ENCODE results near the gene CSNK1G2.
"Not testable (repeated sequence)": the region's sequence is repeated elsewhere in the genome, so short reads cannot be mapped to it uniquely, and the experiment has no call there.

CSNK1G2 gene

GRCh38 chr19:1986357-1987162 lies 45.6 kb downstream of the CSNK1G2 start:
- DNase-seq, result no peak

- DNase-seq, result no peak
These were observed 46.5 kb downstream of the CSNK1G2 start for GRCh38 chr19:1987197-1988187.

DNA sequence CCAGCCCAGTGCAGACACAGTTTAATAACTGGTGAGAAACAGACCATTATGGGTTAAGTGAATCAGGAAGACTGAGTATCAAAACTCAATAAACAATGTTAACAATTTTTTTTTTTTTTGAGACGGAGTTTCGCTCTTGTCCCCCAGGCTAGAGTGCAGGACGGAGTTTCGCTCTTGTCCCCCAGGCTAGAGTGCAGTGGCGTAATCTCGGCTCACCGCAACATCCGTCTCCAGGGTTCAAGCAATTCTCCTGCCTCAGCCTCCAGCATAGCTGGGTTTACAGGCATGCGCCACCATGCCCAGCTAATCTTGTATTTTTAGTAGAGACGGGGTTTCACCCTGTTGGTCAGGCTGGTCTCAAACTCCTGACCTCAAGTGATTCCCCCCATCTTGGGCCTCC lies 47.5 kb downstream of the CSNK1G2 start:
- not testable (repeated sequence) for DNase-seq

DNA sequence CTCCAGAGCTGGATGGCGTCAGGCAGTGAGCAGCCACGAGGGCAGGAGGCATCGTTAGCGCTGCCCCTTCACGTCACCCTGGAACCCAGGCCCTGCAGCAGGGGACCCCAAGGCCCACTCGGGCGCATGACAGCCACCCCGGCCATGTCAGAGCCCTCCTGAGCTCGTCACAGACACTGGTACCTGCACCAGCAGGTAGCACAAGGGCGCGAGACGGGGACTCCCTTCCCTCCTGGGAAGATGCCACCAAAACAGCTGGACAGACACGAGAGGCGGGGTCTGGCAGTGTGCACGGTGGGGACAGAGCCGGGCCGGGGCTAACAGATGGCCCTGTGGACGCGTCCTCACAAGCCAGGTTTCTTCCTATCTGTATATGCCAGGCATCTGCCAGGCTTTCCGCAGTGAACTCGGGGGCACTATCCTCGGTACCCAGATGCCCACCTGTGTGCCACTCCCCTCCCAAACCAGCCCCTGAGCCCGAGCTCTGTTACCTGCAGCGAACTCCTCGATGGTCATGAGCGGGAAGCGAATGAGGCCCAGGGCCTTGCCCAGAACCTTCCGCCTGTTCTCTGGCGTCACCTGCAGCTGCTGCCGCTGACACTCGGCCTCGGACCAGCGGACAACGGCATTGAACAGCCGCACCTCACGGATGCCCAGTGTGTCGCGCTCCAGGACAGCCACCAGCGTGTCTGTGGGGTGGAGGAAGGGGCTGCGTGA lies 48.7 kb downstream of the CSNK1G2 start:
- no peak for DNase-seq

- DNase-seq, result no peak
These were observed 49.5 kb downstream of the CSNK1G2 start for GRCh38 chr19:1990230-1991017.

DNA sequence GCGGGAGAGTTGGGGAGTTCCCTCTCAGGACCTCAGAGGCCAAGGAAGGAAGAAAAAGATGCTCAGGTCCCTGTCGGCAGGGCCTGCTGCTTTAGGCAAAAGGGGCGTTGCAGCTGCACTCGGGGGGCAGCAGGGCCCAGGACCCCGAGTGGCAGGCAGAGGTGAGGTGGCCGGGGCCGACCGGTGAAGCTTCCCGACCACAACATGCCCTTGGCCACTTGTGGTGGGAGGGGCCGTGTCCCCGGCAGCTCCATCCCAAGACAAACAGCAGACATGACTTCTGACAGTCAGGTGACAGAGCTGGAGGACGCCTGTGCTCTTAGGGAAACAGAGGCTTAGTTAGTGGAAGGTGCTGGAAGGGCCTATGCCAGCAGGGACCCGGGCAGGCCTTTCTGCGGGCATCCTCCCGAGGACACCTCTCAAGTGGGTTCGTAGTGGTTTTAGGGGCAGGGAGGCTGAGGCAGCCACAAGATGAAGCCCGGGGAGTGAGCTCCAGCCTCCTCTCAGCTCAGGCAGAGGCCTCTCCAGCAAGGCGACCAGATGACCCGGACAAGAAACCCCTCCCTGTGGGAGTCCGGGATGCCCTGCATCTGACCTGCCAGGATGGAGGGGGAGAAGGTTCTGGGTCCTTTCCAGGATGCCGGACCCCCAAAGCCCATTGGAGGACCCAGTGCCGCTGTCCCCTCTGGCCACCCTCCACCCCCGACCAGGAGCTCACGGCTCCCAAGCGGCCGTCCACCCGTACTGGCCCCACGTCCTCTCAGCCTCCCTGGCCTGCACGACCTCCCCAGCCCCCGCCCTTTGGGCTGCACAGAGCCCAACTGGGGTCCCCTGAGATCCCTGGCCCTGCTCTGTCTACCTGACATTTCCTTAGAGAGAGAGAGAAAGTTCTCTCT lies 50.3 kb downstream of the CSNK1G2 start:
- DNase-seq, result no peak

DNA sequence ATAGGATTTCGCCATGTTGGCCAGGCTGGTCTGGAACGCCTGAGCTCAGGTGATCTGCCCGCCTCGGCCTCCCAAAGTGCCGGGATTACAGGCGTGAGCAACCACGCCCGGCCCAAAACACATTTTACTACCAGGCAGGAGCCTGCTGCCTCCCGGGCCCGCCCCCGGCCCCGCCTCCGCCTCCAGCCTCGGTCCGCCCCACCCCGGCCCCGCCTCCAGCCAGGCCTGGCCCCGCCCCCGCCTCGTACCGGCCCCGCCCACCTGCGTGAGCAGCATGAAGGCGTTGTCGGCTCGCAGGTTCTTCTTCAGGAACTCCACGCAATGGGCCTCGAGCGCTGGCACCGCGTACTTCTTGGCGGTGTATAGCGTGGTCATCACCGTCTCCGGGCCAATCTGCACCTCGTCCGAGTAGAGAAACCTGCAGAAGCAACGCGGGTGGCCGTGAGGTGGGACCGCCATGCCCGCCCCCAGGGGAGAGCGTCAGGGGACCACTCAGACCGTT lies 51.8 kb downstream of the CSNK1G2 start:
- DNase-seq, result no peak

DNA sequence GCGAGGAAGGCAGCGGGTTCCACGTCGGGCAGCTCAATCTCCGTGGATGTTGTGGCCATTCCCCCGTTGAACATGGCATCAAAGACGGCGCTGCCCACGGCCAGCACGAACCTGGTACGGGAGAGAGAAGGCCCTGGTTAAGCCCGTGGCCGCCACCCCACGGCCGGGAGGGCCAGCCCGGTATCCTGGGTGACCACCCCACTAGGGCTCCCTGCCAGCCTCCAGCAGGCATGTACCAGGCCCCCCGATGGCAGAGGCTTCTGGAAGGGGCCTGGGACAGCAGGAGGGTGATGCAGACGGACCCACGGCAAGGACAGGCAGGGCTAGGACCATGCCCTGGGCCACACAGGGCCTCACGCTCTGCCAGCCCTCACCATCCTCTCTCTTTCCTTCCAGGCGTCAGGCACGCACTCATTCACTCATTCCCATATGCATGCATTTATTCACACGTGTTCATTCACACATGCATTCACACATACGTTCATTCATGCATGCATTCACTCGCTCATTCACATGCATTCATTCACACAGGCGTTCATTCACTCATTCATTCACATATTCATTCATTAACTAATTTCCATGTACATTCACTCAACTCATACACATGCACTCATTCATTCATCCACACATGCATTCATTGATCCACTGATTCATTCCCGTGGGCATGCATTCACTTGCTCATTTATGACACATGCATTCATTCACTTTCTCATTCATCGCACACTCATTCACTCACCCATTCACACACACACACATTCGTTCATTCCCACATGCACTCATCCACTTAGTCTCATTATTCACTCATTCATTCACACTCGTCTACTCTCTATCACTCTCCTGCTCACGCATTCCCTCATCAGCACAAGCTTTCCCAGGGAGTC lies 56.6 kb downstream of the CSNK1G2 start:
- DNase-seq, result no peak

GRCh38 chr19:1998712-1999708 lies 58.0 kb downstream of the CSNK1G2 start:
- no peak for DNase-seq

DNA sequence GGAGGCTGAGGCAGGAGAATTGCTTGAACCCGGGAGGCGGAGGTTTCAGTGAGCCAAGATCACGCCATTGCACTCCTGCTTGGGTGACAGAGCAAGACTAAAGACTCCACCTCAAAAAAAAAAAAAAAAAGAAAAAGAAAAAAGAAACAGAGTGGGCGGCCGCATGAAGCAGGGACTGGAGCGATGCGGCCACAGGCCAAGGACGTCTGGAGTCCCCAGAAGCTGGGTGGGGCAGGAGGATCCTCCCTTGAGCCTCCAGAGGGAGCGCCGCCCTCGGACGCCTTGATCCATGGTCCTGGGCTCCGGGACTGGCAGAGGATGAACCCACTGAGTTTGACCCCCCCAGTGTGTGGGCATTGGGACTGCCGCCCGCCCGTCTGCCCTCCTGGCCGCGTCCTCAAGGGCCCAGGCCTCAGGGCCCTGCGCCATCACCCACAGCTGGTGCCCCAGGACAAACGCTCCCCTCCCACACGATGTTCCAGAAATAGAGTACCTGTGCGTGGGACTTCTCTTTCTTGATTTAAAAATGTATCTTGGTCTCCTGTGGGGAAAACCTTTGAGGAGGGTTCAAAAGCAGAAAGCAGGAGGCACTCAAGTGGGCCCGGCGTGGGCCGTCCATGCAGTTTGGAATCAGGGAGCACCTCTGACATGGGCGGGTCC lies 59.0 kb downstream of the CSNK1G2 start:
- DNase-seq, result no peak

DNA sequence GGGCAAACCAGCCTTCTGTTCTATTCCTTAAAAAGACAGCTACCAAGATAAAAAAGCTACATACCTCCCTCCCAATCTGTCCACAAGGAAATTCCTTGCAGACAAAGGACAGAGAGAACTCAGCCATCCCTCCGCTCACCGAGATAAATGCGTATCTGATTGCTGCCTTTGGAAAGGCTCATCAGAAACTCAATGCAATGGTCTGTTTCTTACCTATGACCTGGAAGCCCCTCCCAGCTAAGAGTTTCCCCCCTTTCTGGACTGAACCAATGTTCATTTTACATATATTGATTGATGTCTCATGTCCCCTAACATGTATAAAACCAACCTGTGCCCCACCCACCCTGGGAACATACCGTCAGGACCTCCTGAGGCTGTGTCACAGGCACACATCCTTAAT lies 62.9 kb downstream of the CSNK1G2 start:
- DNase-seq, result no peak

DNA sequence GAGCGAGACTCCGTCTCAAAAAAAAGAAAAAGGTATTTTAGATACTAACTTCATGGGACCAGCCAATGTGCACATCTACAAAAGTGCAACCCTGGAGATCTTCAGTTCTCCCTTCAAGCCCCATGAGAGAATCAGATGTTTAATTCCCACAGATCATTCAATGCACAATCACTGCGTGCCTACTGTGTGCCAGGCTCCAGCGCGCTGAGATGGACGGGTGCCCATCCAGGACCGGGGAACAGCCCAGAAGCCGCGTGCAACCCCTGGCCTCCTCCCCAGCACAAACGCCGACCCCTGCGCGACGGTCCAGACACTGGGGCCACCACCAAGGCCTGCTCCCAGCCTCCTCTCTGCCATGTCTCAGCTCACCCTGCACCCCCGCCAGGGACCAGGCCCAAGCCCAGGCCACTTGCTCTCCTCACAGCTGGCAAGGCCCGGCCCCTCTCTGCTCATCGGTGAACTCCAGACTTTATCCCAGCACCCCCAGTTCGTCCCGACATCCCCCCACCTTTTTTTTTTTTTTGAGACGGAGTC lies 69.2 kb downstream of the CSNK1G2 start:
- no peak for DNase-seq

DNA sequence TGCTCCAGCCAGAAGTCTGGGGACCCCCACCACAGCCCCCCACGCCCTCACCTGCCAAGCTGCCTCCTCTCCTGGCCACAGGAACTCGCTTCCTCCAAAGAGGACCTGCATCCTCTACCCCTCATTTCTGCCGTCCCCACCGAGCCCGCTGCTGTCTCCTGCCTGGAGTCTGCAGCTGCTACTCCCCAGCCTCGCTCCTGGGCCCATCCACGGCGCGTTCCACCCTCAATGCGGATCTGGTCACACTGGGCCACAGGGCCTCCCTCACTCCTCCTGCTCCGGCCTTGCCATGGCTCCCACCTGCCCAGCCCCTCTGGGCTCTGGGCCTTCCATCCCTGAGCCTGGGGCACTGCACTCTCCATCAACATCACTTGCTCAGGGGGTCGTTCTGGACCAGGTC lies 70.2 kb downstream of the CSNK1G2 start:
- DNase-seq, result no peak

GRCh38 chr19:2012941-2013682 lies 72.1 kb downstream of the CSNK1G2 start:
- DNase-seq, result no peak

DNA sequence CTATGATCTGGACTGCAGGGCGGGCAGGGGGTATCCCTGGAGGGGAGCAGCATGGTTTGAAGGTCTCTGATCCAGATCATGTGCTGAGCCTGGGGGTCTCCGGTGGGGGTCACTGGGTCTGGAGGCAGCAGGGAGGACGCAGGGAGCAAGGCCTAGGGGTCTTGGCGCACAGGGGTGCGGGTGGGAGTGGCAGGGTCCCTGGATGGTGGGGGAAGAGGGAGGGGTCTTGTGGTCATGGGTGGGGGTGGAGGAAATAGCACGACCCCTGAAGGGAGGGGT lies 72.7 kb downstream of the CSNK1G2 start:
- no peak for DNase-seq

GRCh38 chr19:2014131-2014571 lies 73.2 kb downstream of the CSNK1G2 start:
- no peak for DNase-seq
